Neural progenitor cell (in vitro differentiated cells): ENCODE data around the gene ATP1A1. TPM values are rescaled to one million over a fixed set of nuclear protein-coding genes. Genes with fewer than 3 reads are reported as not detected.

ENCODE experiments used
- DNase-seq: peaks from one replicate; pipeline ENCODE4 v3.0.0-alpha.2; 2016; ENCODE audit warnings: low spot score
- H2AFZ ChIP-seq: fragments of 200-600 bp; sonication (generic); replicated peaks from 2 replicates; pipeline ENCODE4 v1.6.1; 2016; ENCODE audit warnings: antibody characterized with exemption
- H3F3A ChIP-seq: fragments of 200-600 bp; sonication (generic); 2 replicates; pipeline ENCODE4 v1.6.1; 2016; ENCODE audit warnings: antibody characterized with exemption, low read depth
- H3K27ac ChIP-seq: fragments of 200-600 bp; sonication (generic); 2 replicates; pipeline ENCODE4 v1.5.1; 2016; ENCODE audit warnings: mild to moderate bottlenecking
- H3K27me3 ChIP-seq: fragments of 200-600 bp; sonication (generic); 2 replicates; pipeline ENCODE4 v1.6.1; 2016; ENCODE audit warnings: mild to moderate bottlenecking, moderate library complexity
- H3K36me3 ChIP-seq: fragments of 200-600 bp; sonication (generic); 2 replicates; pipeline ENCODE4 v1.5.1; 2016
- H3K4me1 ChIP-seq: fragments of 200-600 bp; sonication (generic); 2 replicates; pipeline ENCODE4 v1.6.1; 2016; ENCODE audit warnings: mixed run types
- H3K4me2 ChIP-seq: fragments of 200-600 bp; sonication (generic); 2 replicates; pipeline ENCODE4 v1.6.1; 2016
- H3K4me3 ChIP-seq: fragments of 200-600 bp; sonication (generic); 2 replicates; pipeline ENCODE4 v1.5.1; 2016
- H3K79me2 ChIP-seq: fragments of 200-600 bp; sonication (generic); 2 replicates; pipeline ENCODE4 v1.6.1; 2016; ENCODE audit warnings: low read depth
- H3K9ac ChIP-seq: fragments of 200-600 bp; sonication (generic); 2 replicates; pipeline ENCODE4 v1.6.1; 2016
- H3K9me3 ChIP-seq: fragments of 200-600 bp; sonication (generic); 2 replicates; pipeline ENCODE4 v1.5.1; 2016; ENCODE audit warnings: low read depth
- H4K20me1 ChIP-seq: fragments of 200-600 bp; sonication (generic); 2 replicates; pipeline ENCODE4 v1.6.1; 2016; ENCODE audit warnings: low read depth
- H3K27ac Mint-ChIP-seq: 3 replicates; pipeline ENCODE4 v1.8.0; 2021; ENCODE audit warnings: mixed read lengths
- H3K27me3 Mint-ChIP-seq: 2 replicates; pipeline ENCODE4 v1.8.0; 2022; ENCODE audit warnings: low read depth, mild to moderate bottlenecking, inconsistent platforms, moderate library complexity, mixed read lengths; ENCODE audit not compliant: insufficient read depth
- H3K36me3 Mint-ChIP-seq: 3 replicates; pipeline ENCODE4 v1.8.0; 2021; ENCODE audit warnings: mixed read lengths
- H3K4me1 Mint-ChIP-seq: 3 replicates; pipeline ENCODE4 v1.8.0; 2021; ENCODE audit warnings: mixed read lengths
- H3K4me3 Mint-ChIP-seq: 3 replicates; pipeline ENCODE4 v1.8.0; 2021; ENCODE audit warnings: mild to moderate bottlenecking, moderate library complexity, mixed read lengths
- H3K9me3 Mint-ChIP-seq: 3 replicates; pipeline ENCODE4 v1.8.0; 2020; ENCODE audit warnings: mixed read lengths
- EZH2 ChIP-seq: fragments of 200-600 bp; sonication (generic); IDR thresholded peaks from 2 replicates; pipeline ENCODE4 v1.6.1; 2017; ENCODE audit warnings: antibody characterized with exemption, mild to moderate bottlenecking, moderate library complexity
- EZH2phosphoT487 ChIP-seq: fragments of 200-600 bp; sonication (generic); IDR thresholded peaks from 2 replicates; pipeline ENCODE4 v1.6.1; 2017; ENCODE audit warnings: antibody characterized with exemption
- total RNA-seq: library from RNA; depleted of rRNA; stranded (reverse); fragments of >200 nt; gene quantifications from 2 replicates; pipeline ENCODE4 v1.2.3, GENCODE V29; 2015; ENCODE audit warnings: low replicate concordance
- TF ChIP-seq, protein P1 (sequence below): fragments of 200-600 bp; sonication (generic); IDR thresholded peaks from 2 replicates; pipeline ENCODE4 v1.5.1; 2017; ENCODE audit warnings: antibody characterized with exemption, mild to moderate bottlenecking

The ATP1A1 gene
- total RNA-seq, 1 donor from 2014 or later = 61.5 TPM

DNA sequence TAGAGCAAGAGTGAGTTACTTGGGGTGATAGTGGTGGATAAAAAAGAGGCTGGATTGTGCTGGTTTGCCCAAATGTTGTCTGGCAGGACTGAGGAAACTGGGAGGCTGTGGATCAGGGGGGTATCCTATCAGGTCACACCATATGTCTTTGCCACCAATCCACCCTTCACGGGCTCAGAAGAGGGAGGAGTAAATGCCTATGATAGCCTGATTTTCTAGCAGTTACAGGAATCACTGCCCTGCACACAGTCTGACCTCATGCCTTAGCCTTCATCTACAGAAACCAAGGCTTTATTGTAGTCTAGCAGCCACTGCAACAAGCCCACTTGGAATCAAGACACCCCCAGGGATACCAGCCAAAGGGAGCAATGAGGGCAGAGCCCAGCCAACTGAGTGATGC lies 51.8 kb downstream of the ATP1A1 start:
- no peak overlapping the region for H3K27ac Mint-ChIP-seq
- Histone ChIP-seq H3K4me1 (no peaks in the 10 kb centered on the region), H3K4me2 (no peak overlapping the region), H3K36me3 (no peaks in the 10 kb centered on the region), H3K4me3 (no peak overlapping the region), H3K27me3 (peaks cover 12% of the 10 kb centered on the region), H2AFZ (no peak overlapping the region), H3K9ac (no peak overlapping the region), H4K20me1 (no peaks in the 10 kb centered on the region), H3K27ac (no peak overlapping the region), H3F3A (no peaks in the 10 kb centered on the region), H3K9me3 (no peaks in the 10 kb centered on the region), H3K79me2 (no peaks in the 10 kb centered on the region)
- no peak overlapping the region for H3K4me3 Mint-ChIP-seq
- H3K4me1 Mint-ChIP-seq = no peaks in the 10 kb centered on the region
- H3K27me3 Mint-ChIP-seq = peaks cover 8% of the 10 kb centered on the region
- no peaks in the 10 kb centered on the region for H3K9me3 Mint-ChIP-seq
- no peaks in the 10 kb centered on the region for H3K36me3 Mint-ChIP-seq
- no peak for DNase-seq
- TF ChIP-seq, protein P1, sequence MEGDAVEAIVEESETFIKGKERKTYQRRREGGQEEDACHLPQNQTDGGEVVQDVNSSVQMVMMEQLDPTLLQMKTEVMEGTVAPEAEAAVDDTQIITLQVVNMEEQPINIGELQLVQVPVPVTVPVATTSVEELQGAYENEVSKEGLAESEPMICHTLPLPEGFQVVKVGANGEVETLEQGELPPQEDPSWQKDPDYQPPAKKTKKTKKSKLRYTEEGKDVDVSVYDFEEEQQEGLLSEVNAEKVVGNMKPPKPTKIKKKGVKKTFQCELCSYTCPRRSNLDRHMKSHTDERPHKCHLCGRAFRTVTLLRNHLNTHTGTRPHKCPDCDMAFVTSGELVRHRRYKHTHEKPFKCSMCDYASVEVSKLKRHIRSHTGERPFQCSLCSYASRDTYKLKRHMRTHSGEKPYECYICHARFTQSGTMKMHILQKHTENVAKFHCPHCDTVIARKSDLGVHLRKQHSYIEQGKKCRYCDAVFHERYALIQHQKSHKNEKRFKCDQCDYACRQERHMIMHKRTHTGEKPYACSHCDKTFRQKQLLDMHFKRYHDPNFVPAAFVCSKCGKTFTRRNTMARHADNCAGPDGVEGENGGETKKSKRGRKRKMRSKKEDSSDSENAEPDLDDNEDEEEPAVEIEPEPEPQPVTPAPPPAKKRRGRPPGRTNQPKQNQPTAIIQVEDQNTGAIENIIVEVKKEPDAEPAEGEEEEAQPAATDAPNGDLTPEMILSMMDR = no peak
- no peak for TF ChIP-seq EZH2
- TF ChIP-seq EZH2phosphoT487 = no peak

GRCh38 chr1:116425987-116426386 lies 52.9 kb downstream of the ATP1A1 start:
- DNase-seq = no peak
- Mint-ChIP-seq H3K4me1 (no peaks in the 10 kb centered on the region), H3K27me3 (peaks cover 6% of the 10 kb centered on the region), H3K4me3 (no peak overlapping the region), H3K9me3 (no peaks in the 10 kb centered on the region), H3K27ac (no peak overlapping the region), H3K36me3 (no peaks in the 10 kb centered on the region)
- H3K27ac ChIP-seq = no peak overlapping the region
- no peak overlapping the region for H2AFZ ChIP-seq
- H3K4me1 ChIP-seq = no peaks in the 10 kb centered on the region
- H3K36me3 ChIP-seq = no peaks in the 10 kb centered on the region
- no peak overlapping the region for H3K4me3 ChIP-seq
- peaks cover 3% of the 10 kb centered on the region for H3K27me3 ChIP-seq
- H3K9me3 ChIP-seq = no peaks in the 10 kb centered on the region
- TF ChIP-seq EZH2phosphoT487 = no peak
- TF ChIP-seq, protein P1 = no peak
- no peak for TF ChIP-seq EZH2
- H3F3A ChIP-seq = no peaks in the 10 kb centered on the region
- H3K79me2 ChIP-seq = no peaks in the 10 kb centered on the region
- no peaks in the 10 kb centered on the region for H4K20me1 ChIP-seq
- H3K9ac ChIP-seq = no peak overlapping the region
- H3K4me2 ChIP-seq = no peak overlapping the region

DNA sequence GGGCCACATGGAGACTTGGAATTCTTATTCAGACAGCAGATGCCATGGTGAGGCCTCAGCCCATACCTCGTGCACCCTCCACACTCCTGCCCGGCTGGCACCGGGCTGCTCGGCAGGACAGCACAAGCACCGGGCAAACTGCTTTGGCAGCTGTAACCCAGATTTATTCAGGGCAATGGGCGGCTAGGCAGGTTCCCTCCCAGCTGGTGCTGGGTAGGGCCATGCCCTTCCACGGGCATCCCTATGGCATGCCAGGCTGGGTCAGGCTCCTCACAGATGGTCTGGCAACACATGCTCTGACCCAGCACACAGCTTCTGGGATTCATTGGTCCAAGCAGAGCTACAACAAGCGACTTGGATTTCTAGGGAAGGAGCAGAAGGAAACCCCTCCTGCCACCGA lies 53.4 kb downstream of the ATP1A1 start:
- Histone ChIP-seq H3K4me1 (no peaks in the 10 kb centered on the region), H3K9me3 (no peaks in the 10 kb centered on the region), H2AFZ (no peak overlapping the region), H4K20me1 (no peaks in the 10 kb centered on the region), H3K4me2 (no peak overlapping the region), H3K9ac (no peak overlapping the region), H3K27me3 (peaks cover 3% of the 10 kb centered on the region), H3K27ac (no peak overlapping the region), H3K4me3 (no peak overlapping the region), H3K79me2 (no peaks in the 10 kb centered on the region), H3F3A (no peaks in the 10 kb centered on the region), H3K36me3 (no peaks in the 10 kb centered on the region)
- no peaks in the 10 kb centered on the region for H3K4me1 Mint-ChIP-seq
- no peaks in the 10 kb centered on the region for H3K36me3 Mint-ChIP-seq
- no peak overlapping the region for H3K27ac Mint-ChIP-seq
- peaks cover 6% of the 10 kb centered on the region for H3K27me3 Mint-ChIP-seq
- H3K9me3 Mint-ChIP-seq = no peaks in the 10 kb centered on the region
- H3K4me3 Mint-ChIP-seq = no peak overlapping the region
- DNase-seq = no peak
- TF ChIP-seq, protein P1 = no peak
- TF ChIP-seq EZH2phosphoT487 = no peak
- TF ChIP-seq EZH2 = no peak

GRCh38 chr1:116428576-116428975 lies 55.5 kb downstream of the ATP1A1 start:
- Histone ChIP-seq H4K20me1 (no peaks in the 10 kb centered on the region), H2AFZ (no peak overlapping the region), H3K27me3 (no peaks in the 10 kb centered on the region), H3K9me3 (no peaks in the 10 kb centered on the region), H3K9ac (no peak overlapping the region), H3K36me3 (no peaks in the 10 kb centered on the region), H3K27ac (no peak overlapping the region), H3K4me1 (peaks cover 5% of the 10 kb centered on the region), H3K79me2 (no peaks in the 10 kb centered on the region), H3K4me3 (no peak overlapping the region), H3K4me2 (no peak overlapping the region), H3F3A (no peaks in the 10 kb centered on the region)
- Mint-ChIP-seq H3K36me3 (no peaks in the 10 kb centered on the region), H3K4me3 (no peak overlapping the region), H3K27me3 (peaks cover 9% of the 10 kb centered on the region), H3K4me1 (no peaks in the 10 kb centered on the region), H3K9me3 (no peaks in the 10 kb centered on the region), H3K27ac (no peak overlapping the region)
- TF ChIP-seq EZH2phosphoT487 (no peak), EZH2 (no peak)
- TF ChIP-seq, protein P1 = no peak
- DNase-seq = no peak
